ENCODE measurements around the gene RNF207. TPM values are rescaled to one million over a fixed set of nuclear protein-coding genes. Genes with fewer than 3 reads are reported as not detected.

Gene RNF207
- total RNA-seq, 1 donor from 2014 or later = 6.6 TPM

DNA sequence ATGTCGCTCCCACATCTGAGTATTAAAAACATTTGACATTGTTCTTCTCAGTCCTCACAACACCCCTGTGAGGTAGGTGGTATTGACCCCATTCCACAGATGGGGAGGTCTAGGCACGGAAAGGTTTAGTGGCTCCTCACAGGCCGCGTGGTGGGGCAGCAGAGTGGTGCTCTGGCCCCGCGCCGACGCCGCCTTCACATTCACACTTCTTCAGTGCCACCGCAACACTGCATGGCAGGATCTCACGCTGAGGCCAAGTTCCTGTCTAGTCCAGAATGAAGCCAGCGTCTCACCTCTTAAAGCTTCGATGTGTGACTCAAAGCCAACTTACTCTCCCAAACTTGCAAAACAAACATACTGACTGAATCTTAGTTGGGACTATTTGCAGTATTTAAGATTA lies 17.7 kb downstream of the RNF207 start:
- no peak for TF ChIP-seq CTCF (IDR thresholded peaks at IDR 0.05; ENCODE audit: insufficient read depth, low read length, severe bottlenecking)
- H3K36me3 ChIP-seq (ENCODE audit: control insufficient read depth, insufficient read depth, low read length) = peaks cover 13% of the 10 kb centered on the region
- no peak for FAIRE-seq

DNA sequence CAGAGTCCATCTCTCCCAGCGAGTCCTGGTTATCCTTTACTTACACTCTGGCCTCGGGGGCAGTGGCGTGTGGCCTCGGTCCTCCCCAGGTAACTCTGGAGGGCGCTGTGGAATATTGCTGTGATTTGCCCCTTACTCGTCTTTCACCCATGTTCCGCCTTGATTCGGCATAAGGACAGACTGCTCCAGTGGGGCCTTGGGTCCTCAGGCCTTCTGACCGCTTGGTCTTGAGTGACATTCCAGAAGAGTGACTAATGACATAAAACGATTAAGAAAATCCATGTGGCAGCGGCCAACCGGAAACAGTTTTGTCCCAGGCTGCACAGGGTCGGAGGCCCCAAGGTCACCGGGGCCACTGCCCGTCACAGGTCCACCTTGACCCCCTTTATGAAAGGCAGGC lies 18.8 kb downstream of the RNF207 start:
- FAIRE-seq = no peak
- H3K4me3 ChIP-seq (ENCODE audit: low read depth, low read length) = no peak overlapping the region
- H3K36me3 ChIP-seq (ENCODE audit: control insufficient read depth, insufficient read depth, low read length) = peaks cover 13% of the 10 kb centered on the region

More for the DNA sequence above, 17.7 kb downstream of the RNF207 start:
- no peak for DNase-seq (ENCODE audit: low read depth)
- no peaks in the 10 kb centered on the region for H3K27me3 ChIP-seq (ENCODE audit: control insufficient read depth, insufficient read depth, low read length)
- H3K4me3 ChIP-seq (ENCODE audit: low read depth, low read length) = no peak overlapping the region

GRCh38 chr1:6225651-6226050 lies 19.7 kb downstream of the RNF207 start:
- no peak for TF ChIP-seq CTCF (IDR thresholded peaks at IDR 0.05; ENCODE audit: insufficient read depth, low read length, severe bottlenecking)
- Histone ChIP-seq H3K36me3 (ENCODE audit: control insufficient read depth, insufficient read depth, low read length) (peaks cover 13% of the 10 kb centered on the region), H3K27me3 (ENCODE audit: control insufficient read depth, insufficient read depth, low read length) (no peaks in the 10 kb centered on the region), H3K4me3 (ENCODE audit: low read depth, low read length) (no peak overlapping the region)
- DNase-seq (ENCODE audit: low read depth) (no peak), FAIRE-seq (no peak)

More for the DNA sequence above, 18.8 kb downstream of the RNF207 start:
- no peaks in the 10 kb centered on the region for H3K27me3 ChIP-seq (ENCODE audit: control insufficient read depth, insufficient read depth, low read length)
- DNase-seq (ENCODE audit: low read depth) = no peak
- TF ChIP-seq CTCF (IDR thresholded peaks at IDR 0.05; ENCODE audit: insufficient read depth, low read length, severe bottlenecking) = no peak

DNA sequence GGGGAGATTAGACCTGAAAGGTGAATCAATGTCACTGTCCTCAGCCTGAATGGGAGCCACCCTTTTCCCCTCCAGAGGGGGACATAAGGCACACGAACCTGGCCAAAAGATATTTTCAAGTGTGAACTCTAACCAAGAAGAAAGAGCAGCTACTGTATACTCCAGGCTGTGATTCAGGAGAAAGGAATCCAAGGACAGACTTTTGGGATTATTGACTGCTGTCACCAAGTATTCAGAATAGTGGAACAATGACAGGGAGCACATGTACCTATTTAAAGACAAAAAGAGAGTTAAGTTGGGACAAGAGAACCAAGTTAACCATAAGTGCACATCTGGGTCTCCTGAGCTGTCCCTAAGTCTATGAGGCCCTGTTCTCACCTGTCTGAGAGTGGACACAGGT lies 27.5 kb downstream of the RNF207 start:
- FAIRE-seq = no peak
- Histone ChIP-seq H3K4me3 (ENCODE audit: low read depth, low read length) (no peak overlapping the region), H3K27me3 (ENCODE audit: control insufficient read depth, insufficient read depth, low read length) (no peaks in the 10 kb centered on the region), H3K36me3 (ENCODE audit: control insufficient read depth, insufficient read depth, low read length) (peaks cover 8% of the 10 kb centered on the region)
- DNase-seq (ENCODE audit: low read depth) = no peak
- no peak for TF ChIP-seq CTCF (IDR thresholded peaks at IDR 0.05; ENCODE audit: insufficient read depth, low read length, severe bottlenecking)

DNA sequence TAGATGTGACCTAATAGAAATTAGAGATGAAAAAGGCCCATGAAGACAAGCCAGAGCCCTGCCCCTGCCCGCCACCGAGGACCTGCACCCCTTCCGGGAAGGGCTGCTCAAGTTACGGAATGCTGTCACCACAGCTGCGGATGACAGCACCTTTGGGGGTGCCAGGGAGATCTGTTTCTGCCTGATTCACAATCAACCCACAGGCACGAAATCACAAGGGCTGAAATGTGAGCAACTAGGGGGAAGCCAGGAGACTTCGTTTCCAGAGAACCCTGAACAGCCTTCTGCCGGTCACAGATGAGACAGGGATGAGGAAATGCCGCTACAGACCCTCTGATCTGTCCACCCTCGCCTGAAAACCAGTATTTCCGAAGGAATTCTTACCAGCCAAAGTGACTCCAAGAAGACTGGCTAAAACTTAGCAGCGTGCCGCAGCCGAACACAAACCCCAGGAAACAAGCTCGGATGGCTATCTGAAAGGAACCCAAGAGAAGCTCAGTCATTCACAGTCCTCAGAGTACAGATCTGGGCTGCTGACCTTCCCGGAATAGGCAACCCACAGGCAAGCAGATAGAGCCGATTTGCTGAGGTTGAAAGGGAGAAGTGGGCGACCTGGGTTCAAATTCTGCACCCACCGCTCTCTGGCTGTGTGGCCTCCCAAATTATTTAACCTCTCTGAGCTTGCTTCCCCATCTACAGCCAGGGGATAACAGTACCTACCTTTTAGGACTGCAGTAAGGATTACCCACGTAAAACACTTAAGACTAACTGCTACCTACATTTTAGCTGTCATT lies 28.8 kb downstream of the RNF207 start:
- Histone ChIP-seq H3K36me3 (ENCODE audit: control insufficient read depth, insufficient read depth, low read length) (peaks cover 8% of the 10 kb centered on the region), H3K4me3 (ENCODE audit: low read depth, low read length) (peak overlapping the region; percentile 74), H3K27me3 (ENCODE audit: control insufficient read depth, insufficient read depth, low read length) (no peaks in the 10 kb centered on the region)
- DNase-seq (ENCODE audit: low read depth) = peak; percentile 38
- no peak for TF ChIP-seq CTCF (IDR thresholded peaks at IDR 0.05; ENCODE audit: insufficient read depth, low read length, severe bottlenecking)
- no peak for FAIRE-seq

- peaks cover 8% of the 10 kb centered on the region for H3K36me3 ChIP-seq (ENCODE audit: control insufficient read depth, insufficient read depth, low read length)
- no peaks in the 10 kb centered on the region for H3K27me3 ChIP-seq (ENCODE audit: control insufficient read depth, insufficient read depth, low read length)
- DNase-seq (ENCODE audit: low read depth) (no peak), FAIRE-seq (no peak)
- peak overlapping the region; percentile 74 for H3K4me3 ChIP-seq (ENCODE audit: low read depth, low read length)
- TF ChIP-seq CTCF (IDR thresholded peaks at IDR 0.05; ENCODE audit: insufficient read depth, low read length, severe bottlenecking) = no peak
Measured at GRCh38 chr1:6235296-6235677, 29.4 kb downstream of the RNF207 start.
